ENCODE measurements around the gene GCC2. TPM values are rescaled to one million over a fixed set of nuclear protein-coding genes. Genes with fewer than 3 reads are reported as not detected.

Gene GCC2
- total RNA-seq, 3 donors from 2014 or later = 75.1 to 89.6 (median 77.2) TPM

- Histone ChIP-seq H3K9me3 (peaks cover 15% of the 10 kb centered on the region), H3K4me3 (no peak overlapping the region), H3K4me1 (ENCODE audit: low read depth) (no peaks in the 10 kb centered on the region), H3K36me3 (ENCODE audit: low read depth) (no peaks in the 10 kb centered on the region)
- DNase-seq = no peak
- no peak for TF ChIP-seq CTCF (IDR thresholded peaks at IDR 0.05)
- intact Hi-C loops (cut with DNase I, micrococcal nuclease) = no loop called here
- no peak for ATAC-seq
These were observed 44.1 kb upstream of the GCC2 start for GRCh38 chr2:108404784-108405397.

- Histone ChIP-seq H3K36me3 (ENCODE audit: low read depth) (no peaks in the 10 kb centered on the region), H3K9me3 (peaks cover 12% of the 10 kb centered on the region), H3K4me1 (ENCODE audit: low read depth) (no peaks in the 10 kb centered on the region), H3K4me3 (no peak overlapping the region)
- ATAC-seq = no peak
- no peak for TF ChIP-seq CTCF (IDR thresholded peaks at IDR 0.05)
- intact Hi-C loops (cut with DNase I, micrococcal nuclease) = no loop called here
- no peak for DNase-seq
These were observed 40.9 kb upstream of the GCC2 start for GRCh38 chr2:108407864-108408729.

- intact Hi-C loops (cut with DNase I, micrococcal nuclease) = no loop called here
- H3K36me3 ChIP-seq (ENCODE audit: low read depth) = no peaks in the 10 kb centered on the region
- peaks cover 11% of the 10 kb centered on the region for H3K9me3 ChIP-seq
- no peak for TF ChIP-seq CTCF (IDR thresholded peaks at IDR 0.05)
- no peak for DNase-seq
- H3K4me3 ChIP-seq = no peak overlapping the region
- no peaks in the 10 kb centered on the region for H3K4me1 ChIP-seq (ENCODE audit: low read depth)
- no peak for ATAC-seq
These were observed 39.2 kb upstream of the GCC2 start for GRCh38 chr2:108409768-108410167.

- Histone ChIP-seq H3K4me3 (no peak overlapping the region), H3K9me3 (no peaks in the 10 kb centered on the region), H3K4me1 (ENCODE audit: low read depth) (no peaks in the 10 kb centered on the region), H3K36me3 (ENCODE audit: low read depth) (no peaks in the 10 kb centered on the region)
- TF ChIP-seq CTCF (IDR thresholded peaks at IDR 0.05) = no peak
- ATAC-seq (no peak), DNase-seq (no peak)
- intact Hi-C loops (cut with DNase I, micrococcal nuclease) = no loop called here
These were observed 35.9 kb upstream of the GCC2 start for GRCh38 chr2:108412995-108413710.

- no peak for ATAC-seq
- intact Hi-C loops (cut with DNase I, micrococcal nuclease) = no loop called here
- no peak for DNase-seq
- no peak for TF ChIP-seq CTCF (IDR thresholded peaks at IDR 0.05)
- Histone ChIP-seq H3K4me1 (ENCODE audit: low read depth) (no peaks in the 10 kb centered on the region), H3K4me3 (no peak overlapping the region), H3K9me3 (no peaks in the 10 kb centered on the region), H3K36me3 (ENCODE audit: low read depth) (no peaks in the 10 kb centered on the region)
These were observed 35.3 kb upstream of the GCC2 start for GRCh38 chr2:108413711-108414095.
